DMS79 (cell line): ENCODE results near the gene STKLD1.
A peak's percentile ranks its signal among the peaks of the same experiment; 100 is the strongest.
"Not testable (repeated sequence)": the region's sequence is repeated elsewhere in the genome, so short reads cannot be mapped to it uniquely, and the experiment has no call there.

Experiments
- DNase-seq: peaks from one replicate; lab custom pipeline; 2025; lab: John Stamatoyannopoulos, UW

STKLD1 gene

DNA sequence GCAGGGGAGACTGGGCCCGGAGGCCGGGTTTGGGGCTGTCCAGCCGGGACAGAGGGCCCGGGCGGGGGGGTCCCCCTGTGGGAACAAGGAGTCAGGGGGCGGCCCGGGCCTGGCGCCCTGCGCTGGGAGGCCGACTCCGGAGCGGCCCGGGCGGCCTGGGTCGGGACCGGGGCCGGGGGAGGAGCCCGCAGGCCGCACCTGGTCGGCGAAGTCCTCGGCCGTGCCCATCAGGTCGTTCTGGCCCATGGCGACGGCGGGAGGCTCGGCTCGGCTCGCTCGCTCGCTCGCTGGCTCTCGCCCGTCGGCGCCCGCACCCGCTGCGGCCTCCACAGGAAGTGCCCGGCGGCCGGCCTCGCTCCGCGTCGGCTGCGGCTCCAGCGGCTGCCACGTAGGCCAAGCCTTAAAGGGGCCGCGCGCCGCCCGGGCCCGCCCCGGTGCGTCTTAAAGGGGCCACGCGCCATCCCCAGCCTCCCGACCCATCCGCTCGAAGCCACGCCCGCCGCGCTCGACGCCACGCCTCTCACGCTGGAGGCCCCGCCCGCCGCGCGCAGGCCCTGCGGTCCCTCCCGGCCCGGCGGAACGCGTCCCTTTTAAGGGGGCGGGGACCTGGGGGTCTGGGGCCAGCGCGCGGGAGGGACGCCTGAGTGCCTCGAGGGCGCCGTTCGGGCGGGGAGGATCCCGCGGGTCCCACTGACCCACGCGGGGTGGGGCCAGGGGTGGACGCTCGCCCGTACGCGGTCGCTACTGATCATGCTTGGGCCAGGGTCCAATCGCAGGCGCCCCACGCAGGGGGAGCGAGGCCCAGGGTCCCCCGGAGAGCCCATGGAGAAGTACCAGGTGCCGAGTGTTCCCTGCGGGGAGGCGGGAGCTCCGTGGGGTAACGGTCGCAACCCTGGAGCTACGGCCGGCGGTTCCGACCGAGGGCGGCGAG lies at the start of gene STKLD1, which contains the start of gene SURF4:
STKLD1 (plus strand) TSS at position 643 of the 931 bp plus-strand sequence; CDS start at position 751, 108 bp downstream.
SURF4 (minus strand) TSS at position 337 of the 931 bp plus-strand sequence; CDS start at position 246, 91 bp downstream.
- peak; percentile 80 for DNase-seq

DNA sequence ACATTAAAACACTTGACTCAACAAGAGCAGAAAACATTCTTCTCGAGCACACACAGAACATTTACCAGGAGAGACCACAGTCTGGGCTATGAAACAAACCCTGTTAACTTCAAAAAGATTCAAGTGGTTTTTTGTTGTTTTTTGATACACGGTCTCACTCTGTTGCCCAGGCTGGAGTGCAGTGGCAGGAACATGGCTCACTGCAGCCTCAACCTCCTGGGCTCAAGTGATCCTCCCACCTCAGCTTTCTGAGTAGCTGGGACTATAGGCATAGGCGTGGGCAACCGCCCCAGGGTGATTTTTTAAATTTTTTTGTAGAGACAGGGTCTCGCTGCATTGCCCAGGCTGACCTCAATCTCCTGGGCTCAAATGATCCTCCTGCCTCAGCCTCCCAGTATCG lies 49.1 kb upstream of the STKLD1 start:
- DNase-seq: peak; percentile 87

DNA sequence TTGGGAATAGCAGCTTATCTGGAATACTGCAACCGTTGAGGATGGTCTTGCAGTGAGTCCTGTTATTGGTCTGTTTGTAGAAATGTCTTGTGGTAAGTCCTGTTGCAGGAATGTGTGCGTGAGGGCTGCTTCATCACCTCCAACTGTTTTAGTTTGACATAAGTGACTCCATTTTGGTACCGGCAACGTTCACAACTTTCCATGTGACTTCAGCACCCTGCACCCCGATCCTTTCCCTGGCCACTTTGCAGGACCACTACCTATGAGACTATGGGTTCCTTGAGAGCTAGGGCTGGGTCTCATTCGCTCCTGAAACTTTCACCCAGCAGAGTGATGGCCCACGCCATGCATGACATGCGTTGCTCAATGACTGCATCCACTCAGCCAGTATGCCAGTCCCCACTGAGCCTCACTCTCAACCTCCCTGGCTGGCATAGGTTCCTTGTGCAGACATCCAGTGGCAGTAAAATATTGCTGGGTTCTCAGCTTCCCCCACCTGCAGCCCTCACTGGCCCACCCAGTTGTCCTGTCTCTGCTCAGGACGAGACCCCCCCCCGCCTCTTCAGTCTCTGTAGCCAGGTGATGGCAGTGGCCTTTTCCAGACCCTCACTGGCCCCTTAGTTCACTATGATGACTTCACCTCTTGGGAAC lies 48.2 kb upstream of the STKLD1 start:
- DNase-seq: no peak

DNA sequence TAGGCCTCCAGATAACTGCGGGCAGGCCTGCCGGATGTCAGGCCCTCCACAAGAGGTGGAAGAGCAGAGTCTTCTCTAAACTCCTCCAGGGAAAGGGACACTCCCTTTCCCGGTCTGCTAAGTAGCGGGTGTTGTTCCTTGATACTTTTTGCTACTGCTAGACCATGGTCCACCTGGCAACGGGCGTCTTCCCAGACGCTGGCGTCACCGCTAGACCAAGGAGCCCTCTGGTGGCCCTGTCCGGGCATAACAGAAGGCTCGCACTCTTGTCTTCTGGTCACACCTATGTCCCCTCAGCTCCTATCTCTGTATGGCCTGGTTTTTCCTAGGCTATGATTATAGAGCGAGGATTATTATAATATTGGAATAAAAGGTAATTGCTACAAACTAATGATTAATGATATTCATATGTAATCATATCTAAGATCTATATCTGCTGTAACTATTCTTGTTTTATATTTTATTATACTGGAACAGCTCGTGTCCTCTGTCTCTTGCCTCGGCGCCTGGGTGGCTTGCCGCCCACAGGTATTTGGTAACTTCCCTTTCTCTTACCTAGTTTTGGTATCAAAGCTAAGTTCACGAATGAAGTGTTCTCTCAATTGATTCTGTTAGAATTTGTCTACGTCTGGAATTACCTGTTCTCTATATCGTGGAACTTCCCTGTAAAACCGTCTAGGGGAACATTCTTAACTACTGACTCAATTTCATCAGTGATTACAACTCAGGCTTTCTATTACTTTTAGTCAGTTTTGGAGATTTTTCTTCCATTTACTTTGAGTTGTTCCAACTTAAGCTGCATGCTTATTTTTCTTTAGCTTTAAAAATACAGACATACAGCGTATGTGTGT lies 46.6 kb upstream of the STKLD1 start:
- not testable (repeated sequence) for DNase-seq

DNA sequence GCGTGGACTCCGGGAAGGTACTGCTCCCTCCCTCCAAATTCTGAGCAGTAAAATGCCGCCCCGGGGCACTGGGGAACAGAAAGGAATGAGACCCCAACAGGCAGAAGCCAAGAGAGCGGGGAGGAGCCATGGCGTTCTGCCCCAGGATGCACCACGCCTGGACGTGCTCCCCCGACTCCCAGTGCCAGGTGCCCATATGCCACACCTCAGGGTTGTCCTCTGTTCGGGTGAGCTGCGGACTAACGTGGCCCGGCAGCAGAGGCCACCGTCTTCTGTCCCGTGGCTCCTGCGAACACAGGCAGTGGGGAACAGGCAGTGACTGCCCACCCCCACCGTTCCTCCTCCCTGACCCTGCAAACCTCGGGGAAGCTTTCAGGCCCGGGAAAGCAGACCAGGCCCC lies 44.9 kb upstream of the STKLD1 start:
- no peak for DNase-seq

DNA sequence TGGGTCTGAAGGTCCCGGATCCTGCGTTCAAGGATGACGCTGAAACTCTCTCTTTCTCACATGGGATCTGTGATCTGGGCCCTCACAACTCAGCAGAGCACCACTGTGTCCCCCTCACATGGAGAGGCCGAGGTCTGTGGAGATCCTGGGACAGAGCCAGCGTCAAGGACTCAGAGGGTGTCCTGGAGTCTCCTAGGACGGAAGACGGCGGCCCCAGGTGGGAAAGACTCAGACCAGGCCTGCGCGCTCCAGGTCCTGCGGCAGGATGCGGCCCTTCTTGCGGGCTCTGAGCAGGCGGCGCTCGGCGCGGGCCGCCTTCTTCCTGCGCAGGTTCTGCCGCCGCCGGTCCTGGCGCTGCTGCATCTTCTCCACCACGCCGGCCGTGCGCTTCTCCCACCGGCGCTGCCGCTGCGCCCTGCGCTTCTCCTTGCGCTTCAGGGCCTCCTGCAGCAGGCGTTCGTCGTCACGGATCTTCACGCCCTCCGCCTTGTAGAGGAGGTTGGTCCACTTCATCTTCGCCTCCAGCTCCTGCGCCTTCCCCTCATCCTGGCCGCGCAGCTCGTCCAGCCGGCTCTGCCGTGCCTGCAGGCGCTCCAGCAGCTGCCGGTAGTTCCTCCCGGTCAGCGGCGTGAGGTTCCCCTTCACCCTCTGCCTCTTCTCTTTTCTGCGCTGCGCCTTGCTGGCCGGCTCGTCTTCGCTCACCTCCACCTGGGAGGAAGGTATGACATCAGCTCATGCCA lies 44.4 kb upstream of the STKLD1 start:
- no peak for DNase-seq

DNA sequence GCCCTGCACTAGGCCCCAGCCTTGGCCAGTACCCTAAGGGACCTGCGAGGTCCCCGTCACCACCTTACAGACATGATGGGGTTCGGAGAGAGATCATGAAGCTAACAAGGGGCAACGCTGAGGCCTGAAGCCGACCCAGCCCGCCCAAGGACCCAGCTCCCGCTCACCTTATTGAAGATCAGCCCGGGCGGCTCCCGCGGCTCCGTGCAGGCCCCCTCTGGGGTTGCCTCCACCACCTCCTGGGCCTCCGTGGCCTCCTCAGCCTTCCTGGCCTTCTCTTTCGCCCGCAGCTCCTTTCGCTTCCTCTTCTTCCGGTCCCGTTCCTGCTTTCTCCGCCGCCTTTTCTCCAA lies 43.8 kb upstream of the STKLD1 start:
- DNase-seq: no peak

DNA sequence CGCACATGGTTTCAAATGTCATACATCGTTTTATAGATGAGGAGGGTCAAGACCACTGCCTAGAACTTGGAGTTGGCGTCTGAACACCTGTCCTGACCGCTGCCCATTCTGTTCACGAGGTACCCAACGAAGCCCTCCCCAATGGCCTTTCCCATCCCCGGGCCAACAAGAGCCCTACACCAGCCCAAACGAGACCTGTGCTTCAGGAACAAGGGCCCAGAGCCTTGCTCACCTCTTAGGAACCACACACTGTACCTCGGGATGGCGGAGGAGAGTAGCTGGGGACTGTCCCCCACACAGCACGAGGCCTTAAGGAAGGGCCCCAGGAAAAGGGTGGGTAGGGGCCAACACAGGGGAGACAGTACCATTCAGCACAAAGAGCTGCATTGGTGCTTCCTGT lies 43.2 kb upstream of the STKLD1 start:
- DNase-seq: no peak

DNA sequence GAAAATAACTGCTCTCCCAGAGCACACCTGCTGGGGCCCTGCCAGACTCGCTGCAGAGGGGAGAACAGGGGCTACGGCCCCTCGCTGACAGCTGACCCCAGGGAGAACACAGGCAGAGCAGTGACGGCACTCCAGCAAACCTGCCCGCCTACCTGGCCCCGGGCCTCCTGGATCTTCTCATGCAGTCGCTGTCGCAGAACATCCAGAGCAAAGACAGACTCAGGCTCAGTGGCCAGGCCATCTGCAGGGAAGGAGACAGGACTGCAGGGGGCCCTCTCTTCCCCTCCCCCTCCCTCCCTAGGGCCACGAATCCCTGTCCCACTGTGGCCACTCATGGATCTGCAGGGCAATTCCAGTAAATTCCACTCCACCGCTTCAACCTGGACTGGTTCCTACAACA lies 42.6 kb upstream of the STKLD1 start:
- no peak for DNase-seq

DNA sequence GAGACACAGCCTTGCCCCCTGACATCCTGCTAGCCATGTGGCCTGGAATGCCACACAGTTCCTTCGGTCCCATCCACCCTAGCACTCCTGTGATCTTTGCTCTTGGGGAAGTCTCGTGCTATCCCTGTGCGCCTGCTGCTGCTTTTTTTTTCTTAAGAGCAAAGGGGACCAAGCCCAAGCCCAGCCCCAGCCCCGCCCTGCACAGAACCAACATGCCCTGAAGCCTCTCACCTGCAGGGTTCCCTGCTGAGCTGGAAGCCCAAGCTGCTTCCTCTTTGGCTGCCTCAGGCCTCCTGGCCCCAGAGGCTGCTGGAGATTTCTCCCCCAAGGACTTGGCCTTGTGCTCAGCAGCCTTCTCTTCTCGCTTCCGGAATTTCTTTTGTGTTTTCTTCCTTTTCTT lies 42.0 kb upstream of the STKLD1 start:
- DNase-seq: no peak

DNA sequence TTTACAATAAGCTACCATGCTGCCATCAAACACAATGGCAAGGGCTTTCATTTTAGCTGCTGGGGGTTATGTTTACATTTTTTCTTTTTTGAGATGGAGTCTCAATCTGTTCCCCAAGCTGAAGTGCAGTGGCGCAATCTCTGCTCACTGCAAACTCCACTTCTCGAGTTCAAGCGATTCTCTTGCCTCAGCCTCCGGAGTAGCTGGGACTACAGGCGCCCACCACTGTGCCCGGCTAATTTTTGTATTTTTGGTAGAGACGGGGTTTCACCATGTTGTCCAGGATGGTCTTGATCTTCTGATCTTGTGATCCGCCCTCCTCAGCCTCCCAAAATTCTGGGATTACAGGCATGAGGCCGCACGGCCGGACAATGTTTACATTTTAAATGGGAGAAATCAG lies 41.3 kb upstream of the STKLD1 start:
- not testable (repeated sequence) for DNase-seq

DNA sequence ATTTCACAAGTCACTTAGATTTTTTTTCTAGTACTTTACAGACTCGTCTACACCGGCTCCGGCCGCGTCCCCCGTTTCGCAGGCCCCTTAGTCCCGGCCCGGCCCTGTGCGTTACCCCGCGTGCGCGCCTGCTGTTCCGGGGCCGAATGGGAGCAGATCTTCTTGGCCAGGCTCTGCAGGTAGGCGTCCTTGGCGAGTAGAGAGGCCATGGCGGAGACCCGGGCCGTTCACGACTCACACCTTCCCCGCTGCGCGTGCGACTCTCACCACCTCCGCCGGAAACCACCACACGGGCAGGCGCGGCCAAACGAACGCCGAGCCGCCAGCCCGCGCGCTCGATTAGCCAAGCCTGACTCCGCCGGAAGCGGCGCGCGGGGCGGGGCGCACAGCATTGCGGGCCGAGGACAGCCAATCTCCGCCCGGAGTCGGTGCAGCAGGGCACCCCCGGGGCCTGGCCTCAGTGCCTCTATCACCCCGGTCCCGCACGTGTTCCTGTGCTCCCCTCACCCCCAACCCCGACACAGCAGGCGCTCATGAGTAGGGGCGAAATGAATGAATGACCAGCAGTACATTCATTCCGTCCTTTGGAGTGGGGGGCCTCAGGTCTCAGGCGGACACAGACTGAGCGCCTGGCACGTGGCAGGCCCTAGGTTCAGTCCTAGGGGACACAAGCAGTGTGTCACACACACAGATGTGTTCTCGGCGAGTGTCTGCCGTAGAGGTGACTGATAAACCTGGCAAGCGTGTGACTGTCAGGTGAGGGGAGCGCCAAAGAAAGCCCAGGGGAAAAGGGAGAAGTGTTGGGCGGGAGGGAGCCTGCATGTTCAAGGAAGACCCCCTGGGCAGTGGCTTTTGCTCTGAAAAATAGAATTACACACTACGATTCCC lies 40.0 kb upstream of the STKLD1 start, which contains the start of gene SURF6:
SURF6 (minus strand) TSS at position 265 of the 888 bp plus-strand sequence; CDS start at position 209, 56 bp downstream.
- peak; percentile 76 for DNase-seq

DNA sequence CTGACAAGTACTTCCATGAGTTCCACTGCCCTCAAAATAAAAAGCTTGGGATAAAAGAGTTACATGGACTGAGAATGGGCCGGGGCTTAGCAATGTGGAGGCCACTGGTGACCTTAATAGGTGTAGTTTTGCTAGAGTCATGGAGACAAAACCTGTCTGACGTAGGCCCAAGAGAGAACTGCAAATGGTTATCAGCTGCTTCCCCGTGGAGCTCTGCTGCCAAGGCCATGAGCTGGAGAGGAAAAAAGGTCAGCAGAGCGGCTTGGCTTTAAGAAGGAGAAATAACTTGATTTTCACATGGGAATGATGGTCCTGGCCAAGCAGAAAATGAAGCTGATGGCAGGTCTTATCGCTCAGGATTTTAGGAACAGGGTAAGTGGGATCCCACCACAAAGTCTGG lies 36.5 kb upstream of the STKLD1 start:
- no peak for DNase-seq

DNA sequence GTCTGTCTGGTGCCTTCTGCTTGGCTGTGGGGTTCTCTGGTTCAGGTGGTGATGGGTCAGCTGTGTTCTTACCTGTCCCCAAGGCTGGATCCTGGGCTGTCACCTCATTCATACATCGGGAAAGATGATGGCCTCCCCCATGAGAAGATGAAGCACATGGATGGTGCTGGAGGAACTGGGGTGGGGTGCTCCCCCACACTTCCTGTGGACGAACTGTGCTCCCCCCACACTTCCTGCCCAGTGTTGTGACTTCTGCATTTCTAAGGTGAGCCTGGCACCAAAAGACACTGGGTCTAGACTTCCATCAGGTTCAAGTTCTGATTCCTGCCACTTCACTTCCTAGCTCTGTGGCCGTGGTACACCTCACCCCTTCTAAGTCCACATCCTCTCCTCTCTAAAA lies 35.9 kb upstream of the STKLD1 start:
- no peak for DNase-seq

DNA sequence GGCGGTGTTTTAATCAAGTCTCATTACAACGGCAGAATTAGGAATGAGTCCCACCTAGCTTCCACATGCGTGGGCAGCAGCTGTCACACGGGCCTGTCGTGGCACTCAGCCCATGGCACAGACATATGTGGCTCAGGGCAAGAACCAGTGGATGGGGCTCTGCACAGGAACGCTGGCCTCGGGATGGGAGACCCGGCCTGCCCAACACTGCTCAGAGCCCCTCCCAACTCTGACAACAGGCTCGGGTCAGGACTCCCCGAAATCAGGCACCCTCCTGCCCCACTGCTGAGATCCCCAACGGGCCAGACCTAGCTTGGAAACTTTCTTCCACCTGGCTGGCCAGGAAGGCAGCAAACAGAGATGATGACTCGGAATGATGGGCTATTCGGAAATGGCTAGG lies 35.2 kb upstream of the STKLD1 start:
- DNase-seq: no peak

DNA sequence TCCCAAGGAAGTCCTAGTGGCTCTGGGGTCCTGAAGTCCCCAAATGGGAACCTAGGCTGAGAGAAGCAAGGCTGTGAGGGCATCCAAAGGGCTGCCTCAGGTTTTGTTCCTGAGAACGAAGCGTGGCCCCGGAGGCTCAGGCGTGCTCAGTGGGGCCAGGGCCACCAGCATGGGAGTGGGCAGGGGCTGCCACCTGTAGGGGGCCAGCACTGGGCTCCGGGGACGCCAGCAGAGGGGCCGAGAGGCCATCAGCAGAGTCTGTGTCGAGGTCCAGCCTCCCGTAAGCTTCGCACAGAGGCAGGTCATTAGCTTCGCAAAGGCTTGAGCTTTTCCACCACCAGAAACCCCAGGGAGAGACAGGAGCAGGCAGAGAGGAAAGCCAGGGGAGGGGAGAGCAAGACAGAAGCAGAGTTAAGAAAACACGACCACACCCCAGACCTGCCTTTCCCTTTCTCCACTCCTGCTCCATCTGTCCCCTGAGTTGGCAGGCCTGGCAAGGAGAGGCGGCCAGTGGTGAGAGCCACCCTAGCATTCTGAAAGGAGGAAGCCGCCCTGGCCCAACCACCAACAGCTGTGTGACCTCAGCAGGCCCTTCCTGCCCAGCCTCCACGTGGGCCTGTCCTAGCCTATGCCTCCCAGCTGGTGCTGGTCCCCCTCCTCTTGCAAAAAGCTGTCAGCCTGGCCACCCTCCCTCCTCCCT lies 34.6 kb upstream of the STKLD1 start:
- no peak for DNase-seq

DNA sequence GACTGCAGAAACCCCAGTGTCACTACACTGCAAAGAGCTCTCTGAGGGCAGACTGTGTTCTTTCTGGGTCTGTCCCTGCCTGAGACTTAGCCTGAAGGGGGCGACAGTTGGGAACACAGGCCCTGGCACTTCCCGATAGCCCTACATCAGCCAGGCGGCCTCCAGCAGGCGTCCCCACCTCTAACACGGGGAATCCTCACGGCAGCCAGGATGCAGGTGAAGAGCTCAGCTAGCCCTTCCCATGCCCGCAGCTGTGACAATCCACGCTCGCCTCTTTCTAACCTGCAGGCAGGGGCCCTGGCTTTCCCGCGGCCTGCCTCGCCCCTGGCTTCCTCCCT lies 34.1 kb upstream of the STKLD1 start:
- DNase-seq: no peak

DNA sequence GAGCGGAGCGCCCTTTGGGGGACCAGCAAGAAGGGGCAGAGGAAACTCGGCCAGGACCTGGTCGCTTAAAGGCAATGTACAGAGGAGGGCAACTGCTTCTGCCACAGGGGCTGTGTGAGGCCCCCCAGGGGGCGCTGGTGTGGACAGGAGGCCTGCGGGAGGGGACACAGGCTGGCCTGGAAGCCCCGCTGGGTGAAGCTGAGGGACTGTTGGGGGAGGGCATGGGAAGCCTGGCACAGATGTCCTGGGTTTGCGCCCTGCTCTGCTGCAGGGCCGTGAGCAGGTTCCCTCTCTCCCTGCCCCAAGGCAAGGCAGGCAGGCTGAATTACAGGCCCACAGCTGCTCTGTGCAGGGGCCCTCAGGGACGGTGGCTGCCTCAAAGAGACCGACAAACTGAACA lies 33.6 kb upstream of the STKLD1 start:
- DNase-seq: no peak

DNA sequence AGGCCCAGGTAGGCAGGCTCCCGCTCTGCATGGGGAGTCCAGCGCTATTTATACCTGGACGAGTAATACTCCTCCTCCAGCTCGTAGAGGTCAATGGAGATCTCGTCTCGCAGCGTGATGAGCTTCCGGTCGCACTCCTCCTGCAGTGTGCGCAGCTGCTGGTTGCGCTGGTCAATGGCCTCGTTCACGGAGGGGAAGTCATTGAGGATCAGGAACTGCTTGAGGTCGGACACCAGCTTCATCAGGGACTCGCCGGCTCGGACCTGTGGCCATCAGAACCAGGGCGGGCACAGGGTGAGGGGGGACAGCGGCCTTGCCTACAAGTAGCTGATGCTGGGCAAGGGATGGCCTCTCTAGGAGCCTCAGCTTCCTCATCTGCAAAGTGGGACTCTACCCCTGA lies 32.1 kb upstream of the STKLD1 start:
- DNase-seq: no peak

DNA sequence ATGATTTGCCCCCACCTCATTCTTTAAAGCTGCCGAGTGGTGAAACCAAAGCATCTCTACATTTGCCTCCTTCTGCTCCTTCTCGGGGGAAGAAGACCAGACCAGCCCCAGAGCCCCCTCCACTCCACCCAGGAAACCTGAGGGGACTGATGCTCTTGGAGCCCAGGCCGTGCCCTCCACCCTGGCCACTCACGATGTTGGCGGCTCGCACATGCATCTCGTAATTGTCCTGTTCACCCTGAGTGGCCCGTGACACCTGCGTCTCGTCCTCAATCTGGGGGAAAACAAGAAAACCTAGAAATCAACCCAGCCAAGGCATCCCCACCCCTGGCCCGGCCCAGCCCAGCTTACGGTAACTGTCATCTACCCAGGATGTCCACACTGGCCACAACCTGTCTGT lies 31.2 kb upstream of the STKLD1 start:
- no peak for DNase-seq
